Keratinocyte (primary cell): ENCODE measurements around the gene OR1S1.

Experiments used
- CTCF ChIP-seq, 3 experiments: IDR thresholded peaks in 1 of 3; conservative IDR thresholded peaks in 1 of 3; optimal IDR thresholded peaks in 1 of 3; 2 replicates in 2 of 3; 3 replicates in 1 of 3; pipeline versions ENCODE3 to v1.5.1; 2011; ENCODE audit warnings: low read length in 3 of 3, mild to moderate bottlenecking in 3 of 3, moderate library complexity in 2 of 3, control low read depth in 1 of 3, inconsistent platforms in 1 of 3; ENCODE audit not compliant: insufficient read depth in 2 of 3; ENCODE audit errors: extremely low read depth in 1 of 3
- EZH2 ChIP-seq: IDR thresholded peaks from one replicate; pipeline ENCODE4 v1.6.1; 2012; ENCODE audit warnings: inconsistent platforms, mild to moderate bottlenecking, low read length, moderate library complexity

GRCh38 chr11:58195939-58196338, 16.6 kb upstream of the OR1S1 start:
- no peak for TF ChIP-seq CTCF (optimal IDR thresholded peaks at IDR 0.05 in 1 of 3, IDR thresholded peaks at IDR 0.05 in 1 of 3, conservative IDR thresholded peaks at IDR 0.05 in 1 of 3; ENCODE audit: extremely low read depth in 1 of 3, insufficient read depth in 2 of 3, low read length in 3 of 3)
- no peak for TF ChIP-seq EZH2
